Subcutaneous abdominal adipose tissue (tissue), 5 donors: ENCODE results near the gene ZNF511.

ENCODE experiments used
- H3K27ac ChIP-seq: one replicate; pipeline ENCODE4 v1.7.0; 2013; ENCODE audit warnings: low read depth, mild to moderate bottlenecking, inconsistent platforms, low read length, moderate library complexity
- H3K27me3 ChIP-seq, 5 donors: one replicate each; pipeline ENCODE4 v1.7.0; 2013; ENCODE audit warnings: low read length in 5 of 5, inconsistent platforms in 1 of 5; ENCODE audit not compliant: control insufficient read depth in 5 of 5, insufficient read depth in 4 of 5
- H3K36me3 ChIP-seq, 5 donors: one replicate each; pipeline ENCODE4 v1.7.0; 2013; ENCODE audit warnings: low read length in 5 of 5; ENCODE audit not compliant: control insufficient read depth in 5 of 5, insufficient read depth in 5 of 5
- H3K4me1 ChIP-seq, 5 donors: one replicate each; pipeline ENCODE4 v1.7.0; 2013; ENCODE audit warnings: low read length in 5 of 5, mild to moderate bottlenecking in 3 of 5, moderate library complexity in 1 of 5; ENCODE audit not compliant: control insufficient read depth in 5 of 5, insufficient read depth in 5 of 5
- H3K4me3 ChIP-seq, 5 donors: one replicate each; pipeline ENCODE4 v1.7.0; 2013; ENCODE audit warnings: low read length in 5 of 5, low read depth in 1 of 5
- H3K9ac ChIP-seq, 5 donors: one replicate each; pipeline ENCODE4 v1.7.0; 2013; ENCODE audit warnings: low read length in 5 of 5, mild to moderate bottlenecking in 4 of 5, moderate library complexity in 3 of 5
- H3K9me3 ChIP-seq, 5 donors: one replicate each; pipeline ENCODE4 v1.7.0; 2013; ENCODE audit warnings: low read length in 5 of 5; ENCODE audit not compliant: control insufficient read depth in 5 of 5
- donor health status: healthy.
- donor health status: healthy.
- donor health status: healthy.
- donor health status: healthy.
- donor health status: healthy.

The ZNF511 gene

DNA sequence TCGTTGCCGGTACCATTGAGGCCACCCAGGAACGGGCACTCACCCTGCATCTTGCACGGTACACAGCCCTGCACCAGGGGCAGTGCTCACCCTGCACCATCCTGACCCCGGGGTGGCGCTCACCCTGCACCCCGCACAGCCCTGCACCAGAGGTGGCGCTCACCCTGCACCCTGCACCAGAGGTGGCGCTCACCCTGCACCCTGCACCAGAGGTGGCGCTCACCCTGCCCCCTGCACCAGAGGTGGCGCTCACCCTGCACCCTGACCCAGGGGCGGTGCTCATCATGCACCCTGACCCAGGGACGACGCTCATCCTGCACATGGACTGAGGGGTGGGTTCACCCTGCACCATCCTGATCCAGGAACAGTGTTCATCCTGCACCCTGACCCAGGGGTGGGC, 6.5 kb upstream of the ZNF511 start:
- H3K36me3 ChIP-seq, result peaks cover 5 to 56% (median 49%) of the 10 kb centered on the region in 5 donors

DNA sequence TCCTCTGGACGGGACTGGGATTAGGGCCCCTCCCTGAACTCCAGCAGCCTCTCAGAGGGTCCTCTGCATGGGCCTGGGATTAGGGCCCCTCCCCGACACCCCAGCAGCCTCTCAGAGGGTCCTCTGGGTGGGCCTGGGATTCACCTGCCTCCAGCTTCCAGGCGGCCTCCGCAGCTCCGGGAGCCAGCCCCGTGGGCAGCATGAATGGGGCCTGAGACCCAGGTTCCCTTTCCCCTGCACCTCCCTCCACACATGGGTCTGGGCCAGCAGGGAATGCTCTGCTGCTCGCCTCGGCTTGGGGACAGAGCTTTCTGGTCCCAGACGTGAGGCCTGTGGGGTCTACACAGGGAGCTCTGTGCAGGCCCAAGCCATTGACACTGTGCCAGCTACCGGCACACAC, 5.5 kb upstream of the ZNF511 start:
- Histone ChIP-seq H3K27ac (no peak overlapping the region), H3K4me1 (peaks cover 5 to 29% (median 22%) of the 10 kb centered on the region in 5 donors), H3K9ac (no peak overlapping the region), H3K36me3 (peaks cover 5 to 46% (median 39%) of the 10 kb centered on the region in 5 donors), H3K9me3 (no peaks in the 10 kb centered on the region), H3K4me3 (no peak overlapping the region), H3K27me3 (no peaks in the 10 kb centered on the region)

More for the DNA sequence above, 6.5 kb upstream of the ZNF511 start:
- no peaks in the 10 kb centered on the region for H3K27me3 ChIP-seq
- no peaks in the 10 kb centered on the region for H3K9me3 ChIP-seq
- H3K4me1 ChIP-seq, result peaks cover 5 to 19% (median 12%) of the 10 kb centered on the region in 5 donors
- H3K4me3 ChIP-seq, result no peak overlapping the region
- no peak overlapping the region for H3K27ac ChIP-seq
- no peak overlapping the region for H3K9ac ChIP-seq

DNA sequence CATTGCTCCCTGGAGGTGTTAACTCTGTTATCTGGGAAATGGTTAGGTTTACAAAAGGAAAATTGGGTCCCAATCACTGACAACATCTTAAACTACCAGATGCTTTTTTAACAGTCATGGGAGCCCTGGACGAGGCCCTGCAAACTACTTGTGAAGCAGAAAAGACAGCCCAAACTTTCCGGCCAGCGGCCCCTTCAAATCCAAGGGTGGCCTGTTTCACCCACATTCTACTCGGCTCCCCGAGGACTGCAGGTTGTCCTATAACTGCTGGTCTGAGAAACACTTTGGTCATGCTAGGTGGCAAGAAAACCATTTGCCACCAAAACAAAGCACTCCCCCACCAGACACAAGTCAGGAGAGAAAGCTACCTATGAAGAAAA, 2.6 kb upstream of the ZNF511 start:
- Histone ChIP-seq H3K4me3 (no peak overlapping the region), H3K9me3 (no peaks in the 10 kb centered on the region), H3K36me3 (peaks cover 0 to 30% (median 23%) of the 10 kb centered on the region in 5 donors), H3K27ac (no peak overlapping the region), H3K27me3 (no peaks in the 10 kb centered on the region), H3K9ac (peak overlapping the region in 1 of 5 donors; percentile 44), H3K4me1 (peaks cover 5 to 35% (median 27%) of the 10 kb centered on the region in 5 donors)

DNA sequence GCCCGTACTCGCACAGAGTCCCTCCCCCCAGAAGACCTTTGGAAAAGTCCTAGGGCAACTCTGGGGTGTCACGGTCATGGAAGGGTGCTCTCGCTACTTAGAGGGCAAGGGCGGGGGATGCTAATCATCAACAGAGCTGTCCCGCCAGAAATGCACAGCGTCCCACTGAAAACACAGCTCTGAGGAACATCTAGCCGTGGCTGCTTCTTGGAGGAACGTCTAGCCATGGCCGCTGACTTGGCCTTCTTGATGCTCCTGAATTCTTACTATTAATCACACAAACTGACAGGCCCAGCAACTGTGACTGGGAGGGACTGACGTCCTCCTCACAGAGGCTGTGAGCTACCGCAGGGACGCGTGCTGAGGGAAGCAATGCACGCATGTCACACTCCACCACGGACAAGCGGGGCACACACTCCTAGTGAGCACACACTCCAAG, 1.8 kb upstream of the ZNF511 start:
- H3K4me3 ChIP-seq, result peak overlapping the region in 3 of 5 donors; percentile 1 to 86 (median 22)
- no peak overlapping the region for H3K27ac ChIP-seq
- no peaks in the 10 kb centered on the region for H3K27me3 ChIP-seq
- H3K9ac ChIP-seq, result peak overlapping the region in 1 of 5 donors; percentile 48
- H3K36me3 ChIP-seq, result peaks cover 0 to 34% (median 27%) of the 10 kb centered on the region in 5 donors
- peaks cover 5 to 35% (median 27%) of the 10 kb centered on the region in 5 donors for H3K4me1 ChIP-seq
- H3K9me3 ChIP-seq, result no peaks in the 10 kb centered on the region

DNA sequence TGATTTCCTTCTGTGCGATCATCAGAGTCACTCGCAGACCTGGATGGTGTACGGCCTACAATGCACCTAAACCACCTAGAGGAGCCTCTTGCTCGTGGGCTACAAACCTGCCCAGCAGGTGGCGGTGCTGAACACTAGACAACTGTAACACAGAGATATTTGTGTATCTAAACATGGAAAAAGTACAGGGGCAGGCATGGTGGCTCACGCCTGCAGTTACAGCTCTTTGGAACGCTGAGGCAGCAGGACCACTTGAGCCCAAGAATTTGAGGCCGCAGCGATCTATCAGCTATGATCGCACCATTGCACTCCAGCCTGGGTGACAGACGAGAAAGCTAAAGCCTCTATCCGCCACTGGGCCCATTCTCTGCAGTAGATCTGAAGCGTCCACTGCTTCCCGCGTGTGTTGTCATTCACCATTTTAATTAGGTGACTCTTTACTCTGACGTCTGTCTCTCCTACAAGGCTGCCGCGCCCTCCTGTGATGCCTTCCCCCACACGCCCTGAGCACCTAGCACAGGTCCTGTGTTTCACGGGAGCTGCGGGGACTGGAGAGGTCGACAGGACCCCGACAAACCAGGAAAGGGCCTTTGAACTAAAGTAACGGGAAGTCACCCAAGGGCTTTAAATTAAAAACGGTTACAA, 816 bp upstream of the ZNF511 start:
- Histone ChIP-seq H3K4me3 (peak overlapping the region; percentile 70 to 93 (median 86)), H3K9ac (peak overlapping the region; percentile 73 to 98 (median 95)), H3K36me3 (peaks cover 0 to 33% (median 30%) of the 10 kb centered on the region in 5 donors), H3K9me3 (no peaks in the 10 kb centered on the region), H3K27me3 (no peaks in the 10 kb centered on the region), H3K27ac (peak overlapping the region; percentile 77), H3K4me1 (peaks cover 5 to 35% (median 27%) of the 10 kb centered on the region in 5 donors)

DNA sequence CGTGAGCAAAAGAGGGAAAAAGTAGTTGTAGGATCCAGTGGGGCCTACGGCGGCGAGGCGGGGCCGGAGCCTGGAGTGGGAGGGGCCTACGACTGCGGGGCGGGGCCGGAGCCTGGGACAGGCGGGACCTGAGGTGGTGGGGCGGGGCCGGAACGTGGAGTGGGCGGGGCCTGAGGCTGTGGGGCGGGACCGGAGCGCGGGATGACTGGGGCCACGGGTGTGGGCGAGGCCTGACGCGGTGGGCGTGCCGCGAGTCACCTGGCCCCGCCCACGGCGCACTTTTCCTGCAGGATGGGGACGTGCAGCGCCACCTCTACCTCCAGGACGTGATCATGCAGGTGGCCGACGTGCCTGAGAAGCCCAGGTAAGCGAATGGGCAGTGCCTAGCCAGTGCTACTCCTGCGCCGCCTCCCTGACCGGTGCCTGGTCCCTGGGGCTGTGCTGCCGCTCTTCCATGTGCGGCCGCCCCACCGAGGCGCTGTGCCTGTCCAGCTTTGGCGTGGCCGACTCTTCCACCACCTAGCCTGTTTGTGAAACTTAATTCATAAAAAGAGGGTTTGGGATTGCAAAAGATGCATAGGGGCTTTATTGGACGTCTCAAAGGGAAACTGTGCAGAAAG, 496 bp downstream of the ZNF511 start:
- H3K36me3 ChIP-seq, result peaks cover 0 to 32% (median 30%) of the 10 kb centered on the region in 5 donors
- H3K4me1 ChIP-seq, result peaks cover 5 to 32% (median 30%) of the 10 kb centered on the region in 5 donors
- peak overlapping the region in 3 of 5 donors; percentile 77 to 95 (median 84) for H3K9ac ChIP-seq
- no peaks in the 10 kb centered on the region for H3K27me3 ChIP-seq
- no peaks in the 10 kb centered on the region for H3K9me3 ChIP-seq
- H3K4me3 ChIP-seq, result peak overlapping the region in 4 of 5 donors; percentile 70 to 92 (median 86)
- peak overlapping the region; percentile 77 for H3K27ac ChIP-seq

DNA sequence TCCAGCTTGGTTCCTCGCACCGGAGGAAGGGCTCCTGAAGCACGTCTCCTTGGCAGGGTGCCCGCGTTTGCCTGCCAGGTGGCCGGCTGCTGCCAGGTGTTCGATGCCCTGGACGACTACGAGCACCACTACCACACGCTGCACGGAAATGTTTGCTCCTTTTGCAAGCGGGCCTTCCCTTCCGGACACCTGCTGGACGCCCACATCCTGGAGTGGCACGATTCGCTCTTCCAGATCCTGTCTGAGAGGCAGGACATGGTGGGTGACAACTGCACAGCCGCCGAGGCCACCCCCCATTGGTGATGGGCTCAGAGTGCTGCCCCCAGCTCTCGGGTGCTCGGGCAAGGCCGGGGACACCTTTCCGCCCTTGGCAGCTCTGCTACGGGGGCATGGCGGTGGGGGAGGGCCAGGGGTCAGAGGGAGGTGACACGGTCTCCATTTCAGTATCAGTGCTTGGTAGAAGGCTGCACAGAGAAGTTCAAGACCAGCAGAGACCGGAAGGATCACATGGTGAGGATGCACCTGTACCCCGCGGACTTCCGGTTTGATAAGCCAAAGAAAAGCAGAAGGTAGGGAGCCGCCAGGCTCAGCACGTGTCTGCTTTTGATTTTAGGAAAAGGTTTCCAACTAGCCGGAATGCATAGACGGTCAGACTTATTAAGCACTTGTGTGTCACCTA, 1.1 kb downstream of the ZNF511 start:
- no peak overlapping the region for H3K27ac ChIP-seq
- no peaks in the 10 kb centered on the region for H3K9me3 ChIP-seq
- H3K9ac ChIP-seq, result no peak overlapping the region
- H3K36me3 ChIP-seq, result peaks cover 0 to 32% (median 30%) of the 10 kb centered on the region in 5 donors
- H3K4me3 ChIP-seq, result peak overlapping the region in 1 of 5 donors; percentile 45
- peaks cover 5 to 32% (median 30%) of the 10 kb centered on the region in 5 donors for H3K4me1 ChIP-seq
- no peaks in the 10 kb centered on the region for H3K27me3 ChIP-seq

DNA sequence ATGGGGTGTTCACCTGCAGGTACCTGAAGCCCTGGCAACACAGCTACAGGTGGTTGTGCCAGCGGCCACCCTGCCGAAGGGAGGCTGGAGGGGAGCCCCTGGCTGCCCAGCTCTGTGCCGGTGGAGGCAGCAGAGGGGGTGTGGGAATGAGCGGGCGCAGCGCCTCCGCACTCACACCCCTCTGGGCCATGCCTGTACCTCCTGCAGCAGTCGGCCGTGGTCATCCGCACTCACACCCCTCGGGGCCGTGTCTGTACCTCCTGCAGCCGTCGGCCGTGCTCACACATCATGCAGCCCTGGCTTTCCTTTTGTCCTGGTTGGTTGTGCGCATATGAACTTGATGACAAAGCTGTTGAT, 1.7 kb downstream of the ZNF511 start:
- Histone ChIP-seq H3K36me3 (peaks cover 0 to 32% (median 30%) of the 10 kb centered on the region in 5 donors), H3K4me3 (no peak overlapping the region), H3K27ac (no peak overlapping the region), H3K27me3 (no peaks in the 10 kb centered on the region), H3K9ac (no peak overlapping the region), H3K4me1 (peaks cover 5 to 32% (median 30%) of the 10 kb centered on the region in 5 donors), H3K9me3 (no peaks in the 10 kb centered on the region)

DNA sequence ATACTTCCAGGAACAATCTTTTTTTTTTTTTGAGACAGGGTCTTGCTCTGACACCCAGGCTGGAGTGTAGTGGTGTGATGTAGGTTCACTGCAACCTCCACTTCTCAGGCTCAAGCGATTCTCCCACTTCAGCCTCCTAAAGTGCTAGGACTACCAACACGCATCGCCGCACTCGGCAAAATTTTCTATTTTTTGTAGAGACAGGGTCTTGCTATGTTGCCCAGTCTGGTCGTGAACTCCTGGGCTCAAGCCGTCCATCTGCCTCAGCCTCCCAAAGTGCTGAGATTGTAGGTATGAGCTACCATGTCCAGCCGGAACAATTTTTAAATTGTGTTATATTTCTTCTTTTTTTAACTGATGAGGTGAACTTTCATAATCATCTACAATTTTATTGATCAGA, 2.1 kb downstream of the ZNF511 start:
- Histone ChIP-seq H3K4me1 (peaks cover 3 to 30% (median 28%) of the 10 kb centered on the region in 5 donors), H3K36me3 (peaks cover 0 to 32% (median 27%) of the 10 kb centered on the region in 5 donors), H3K9ac (no peak overlapping the region), H3K9me3 (no peaks in the 10 kb centered on the region), H3K27me3 (no peaks in the 10 kb centered on the region), H3K27ac (no peak overlapping the region), H3K4me3 (no peak overlapping the region)

DNA sequence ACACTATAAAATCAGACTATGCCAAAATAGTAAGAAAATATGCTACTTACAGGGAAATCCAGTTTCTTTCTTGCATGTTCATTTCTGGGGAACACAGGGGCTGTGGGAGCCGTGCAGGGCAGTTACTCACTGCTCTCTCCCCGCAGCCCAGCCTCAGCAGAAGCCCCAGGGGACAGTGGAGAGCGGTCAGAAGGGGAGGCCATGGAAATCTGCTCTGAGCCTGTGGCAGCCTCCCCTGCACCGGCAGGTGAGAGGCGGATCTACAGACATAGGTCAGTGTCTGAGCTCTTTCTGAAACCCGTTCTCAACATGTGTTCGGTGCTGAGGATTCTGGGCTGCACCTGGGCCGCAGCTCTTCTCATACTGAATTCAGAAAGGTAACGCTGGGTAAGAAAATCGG, 2.9 kb downstream of the ZNF511 start:
- Histone ChIP-seq H3K27ac (no peak overlapping the region), H3K4me1 (peaks cover 3 to 25% (median 23%) of the 10 kb centered on the region in 5 donors), H3K9me3 (no peaks in the 10 kb centered on the region), H3K4me3 (no peak overlapping the region), H3K36me3 (peaks cover 0 to 32% (median 26%) of the 10 kb centered on the region in 5 donors), H3K27me3 (no peaks in the 10 kb centered on the region), H3K9ac (no peak overlapping the region)
